SK-N-SH (cell line): ENCODE measurements around the gene PTEN. TPM values are rescaled to one million over a fixed set of nuclear protein-coding genes. Genes with fewer than 3 reads are reported as not detected.

Experiments used
- CTCF ChIA-PET: fragments of 300-600, 350-600 bp; formaldehyde crosslinking; extraction: SDS; loops from one replicate; lab custom pipeline; 2021; lab: Yijun Ruan, JAX
- POLR2A ChIA-PET: fragments of 350-600 bp; sonication (Branson Sonifier 250); formaldehyde crosslinking; extraction: SDS; loops from one replicate; lab custom pipeline; 2020; ENCODE audit warnings: antibody characterized with exemption, inconsistent platforms; lab: Yijun Ruan, JAX
- DNase-seq: peaks from one replicate; pipeline ENCODE4 v3.0.0; 2012
- H2AFZ ChIP-seq: fragments of 200-600 bp; sonication (generic); 2 replicates; pipeline ENCODE4 v1.8.1; 2016; ENCODE audit warnings: antibody characterized with exemption, mild to moderate bottlenecking, low read depth
- H3F3A ChIP-seq: fragments of 200-600 bp; sonication (generic); replicated peaks from 2 replicates; pipeline ENCODE3; 2016; ENCODE audit warnings: antibody characterized with exemption, mild to moderate bottlenecking; ENCODE audit not compliant: insufficient read depth
- H3K27ac ChIP-seq, 2 experiments: fragments of 200-500 bp in 1 of 2; fragments of 200-600 bp in 1 of 2; sonication (Bioruptor generic) in 1 of 2; sonication (generic), shearing (Covaris generic) in 1 of 2; 2 replicates each; pipeline versions ENCODE4 v1.5.1 to v1.6.1; 2014 to 2016; ENCODE audit warnings: low read depth in 2 of 2, inconsistent platforms in 1 of 2, low read length in 1 of 2, mild to moderate bottlenecking in 1 of 2, mixed read lengths in 1 of 2
- H3K27me3 ChIP-seq: fragments of 200-600 bp; sonication (generic), shearing (Covaris generic); 2 replicates; pipeline ENCODE4 v1.6.1; 2016; ENCODE audit warnings: mixed run types; ENCODE audit not compliant: insufficient read depth
- H3K36me3 ChIP-seq, 2 experiments: fragments of 200-500 bp in 1 of 2; fragments of 200-600 bp in 1 of 2; sonication (Bioruptor generic) in 1 of 2; sonication (generic) in 1 of 2; replicated peaks in 1 of 2; 2 replicates each; pipeline versions ENCODE3 to v1.5.1; 2014 to 2016; ENCODE audit warnings: low read length in 1 of 2, mild to moderate bottlenecking in 1 of 2; ENCODE audit not compliant: insufficient read depth in 2 of 2, control insufficient read depth in 1 of 2
- H3K4me1 ChIP-seq, 2 experiments: fragments of 200-500 bp in 1 of 2; fragments of 200-600 bp in 1 of 2; sonication (Bioruptor generic) in 1 of 2; sonication (generic), shearing (Covaris generic) in 1 of 2; 2 replicates each; pipeline versions ENCODE4 v1.5.1 to v1.6.1; 2014 to 2016; ENCODE audit warnings: low read depth in 1 of 2, low read length in 1 of 2, mixed run types in 1 of 2; ENCODE audit not compliant: insufficient read depth in 2 of 2, control insufficient read depth in 1 of 2
- H3K4me2 ChIP-seq: fragments of 200-600 bp; sonication (generic), shearing (Covaris generic); 2 replicates; pipeline ENCODE4 v1.6.1; 2017; ENCODE audit warnings: mixed run types
- H3K4me3 ChIP-seq, 2 experiments: fragments of 200-500 bp in 1 of 2; fragments of 200-600 bp in 1 of 2; sonication (Bioruptor generic) in 1 of 2; sonication (generic), shearing (Covaris generic) in 1 of 2; 2 replicates each; pipeline versions ENCODE4 v1.5.1 to v1.8.1; 2014 to 2016; ENCODE audit warnings: low read depth in 2 of 2, inconsistent platforms in 1 of 2, low read length in 1 of 2, mild to moderate bottlenecking in 1 of 2, mixed read lengths in 1 of 2, moderate library complexity in 1 of 2
- H3K79me2 ChIP-seq: fragments of 200-600 bp; sonication (generic); 2 replicates; pipeline ENCODE4 v1.8.1; 2017; ENCODE audit warnings: mild to moderate bottlenecking; ENCODE audit not compliant: insufficient read depth
- H3K9ac ChIP-seq: fragments of 200-600 bp; sonication (generic); 2 replicates; pipeline ENCODE4 v1.6.1; 2017; ENCODE audit warnings: mixed run types
- H3K9me2 ChIP-seq: fragments of 200-600 bp; sonication (generic); 2 replicates; pipeline ENCODE4 v1.6.1; 2017; ENCODE audit warnings: mixed run types
- H3K9me3 ChIP-seq: fragments of 200-600 bp; sonication (generic); 2 replicates; pipeline ENCODE4 v1.6.1; 2017; ENCODE audit warnings: mixed run types, mild to moderate bottlenecking, moderate library complexity
- H4K20me1 ChIP-seq: fragments of 200-600 bp; sonication (generic); 2 replicates; pipeline ENCODE4 v1.6.1; 2017; ENCODE audit warnings: mild to moderate bottlenecking, mixed run types; ENCODE audit not compliant: insufficient read depth
- CHD2 ChIP-seq: fragments of 150-350 bp; IDR thresholded peaks from 2 replicates; pipeline ENCODE4 v1.6.1; 2018; ENCODE audit warnings: low read length; ENCODE audit not compliant: partially characterized antibody
- CTCF ChIP-seq: fragments of 200-600 bp; sonication (generic); IDR thresholded peaks from 2 replicates; pipeline ENCODE4 v1.6.1; 2017; ENCODE audit warnings: antibody characterized with exemption, mild to moderate bottlenecking, moderate library complexity
- EP300 ChIP-seq, 2 experiments: IDR thresholded peaks; 2 replicates each; pipeline versions ENCODE4 v1.4.0 to v1.6.1; 2012; ENCODE audit warnings: borderline replicate concordance in 1 of 2, low read depth in 1 of 2, low read length in 1 of 2
- EZH2phosphoT487 ChIP-seq: fragments of 200-600 bp; sonication (generic); IDR thresholded peaks from 2 replicates; pipeline ENCODE4 v1.6.1; 2017; ENCODE audit warnings: low read depth, mixed run types, mild to moderate bottlenecking, antibody characterized with exemption, moderate library complexity, borderline replicate concordance
- FOSL2 ChIP-seq: IDR thresholded peaks from 2 replicates; pipeline ENCODE4 v1.4.0; 2012; ENCODE audit warnings: low read depth, mild to moderate bottlenecking, moderate library complexity, borderline replicate concordance
- FOXJ3 ChIP-seq: sonication (generic); formaldehyde crosslinking; IDR thresholded peaks from 2 replicates; pipeline ENCODE4 v1.5.1; 2020; ENCODE audit warnings: mild to moderate bottlenecking, missing genetic modification reagents
- FOXM1 ChIP-seq: IDR thresholded peaks from 2 replicates; pipeline ENCODE4 v1.4.0; 2012; ENCODE audit warnings: low read depth, mild to moderate bottlenecking
- GATA2 ChIP-seq: sonication (generic); formaldehyde crosslinking; IDR thresholded peaks from 2 replicates; pipeline ENCODE4 v1.5.0; 2020; ENCODE audit warnings: mild to moderate bottlenecking, missing genetic modification reagents
- IRF3 ChIP-seq: fragments of 150-350 bp; IDR thresholded peaks from 2 replicates; pipeline ENCODE4 v1.6.1; 2016; ENCODE audit warnings: mild to moderate bottlenecking, low read depth, low read length
- JUND ChIP-seq: IDR thresholded peaks from 2 replicates; pipeline ENCODE4 v1.4.0; 2012
- MEF2A ChIP-seq: IDR thresholded peaks from 2 replicates; pipeline ENCODE4 v1.4.0; 2012; ENCODE audit warnings: low read depth, borderline replicate concordance
- MXI1 ChIP-seq: IDR thresholded peaks from 2 replicates; pipeline ENCODE4 v1.6.1; 2012; ENCODE audit warnings: mild to moderate bottlenecking, low read depth, low read length, improper control_type of control experiment
- NRF1 ChIP-seq: IDR thresholded peaks from 2 replicates; pipeline ENCODE4 v1.6.1; 2012; ENCODE audit warnings: low read depth, mild to moderate bottlenecking, low read length
- PBX3 ChIP-seq: IDR thresholded peaks from 2 replicates; pipeline ENCODE4; 2012
- RAD21 ChIP-seq: IDR thresholded peaks from 2 replicates; pipeline ENCODE4 v1.6.1; 2012; ENCODE audit warnings: mild to moderate bottlenecking, low read length
- RCOR1 ChIP-seq: fragments of 150-350 bp; IDR thresholded peaks from 2 replicates; pipeline ENCODE4 v1.6.1; 2017; ENCODE audit warnings: antibody characterized with exemption, low read length
- REST ChIP-seq: IDR thresholded peaks from 2 replicates; pipeline ENCODE4 v1.6.1; 2012; ENCODE audit warnings: mild to moderate bottlenecking, low read depth, low read length, moderate library complexity
- RXRA ChIP-seq: IDR thresholded peaks from 2 replicates; pipeline ENCODE4 v1.4.0; 2012; ENCODE audit warnings: low read depth, mild to moderate bottlenecking, borderline replicate concordance
- SMC3 ChIP-seq: IDR thresholded peaks from 2 replicates; pipeline ENCODE4 v1.6.1; 2012; ENCODE audit warnings: low read depth, low read length, improper control_type of control experiment
- TCF12 ChIP-seq: IDR thresholded peaks from 2 replicates; pipeline ENCODE4 v1.4.0; 2012
- TEAD4 ChIP-seq: IDR thresholded peaks from 2 replicates; pipeline ENCODE4 v1.4.0; 2012; ENCODE audit warnings: mild to moderate bottlenecking, borderline replicate concordance; ENCODE audit not compliant: insufficient read depth
- USF1 ChIP-seq: IDR thresholded peaks from 2 replicates; pipeline ENCODE4 v1.4.0; 2012; ENCODE audit warnings: low read depth, borderline replicate concordance
- YY1 ChIP-seq: IDR thresholded peaks from 2 replicates; pipeline ENCODE4 v1.4.0; 2012; ENCODE audit warnings: low read depth, mild to moderate bottlenecking
- WGBS: methylation state at CpG from one replicate; pipeline ENCODE4 v1.1.6; 2017; ENCODE audit warnings: low lambda C conversion rate; 5-methylcytosine and 5-hydroxymethylcytosine counted together
- polyA plus RNA-seq, 3 experiments: library from polyadenylated mRNA; depleted of rRNA; stranded (reverse); fragments of >200 nt; gene quantifications; 2 replicates each; pipeline ENCODE4 v1.2.3, GENCODE V29; 2012

Gene PTEN
- polyA plus RNA-seq (2012; rRNA removed), result 12.8 and 13.1 TPM in 2 replicates
- 15.4 and 25.8 TPM in 2 replicates for polyA plus RNA-seq (2012; cell fraction: cytosol; rRNA removed)
- 8.4 and 14.2 TPM in 2 replicates for polyA plus RNA-seq (2012; cell fraction: nucleus; rRNA removed)

GRCh38 chr10:87863053-87863943 lies at the start of gene PTEN, which contains the start of gene KLLN:
Gene PTEN (plus strand): TSS chr10:87863625. CDS start chr10:87864470, 845 bp downstream.
Gene KLLN (minus strand): TSS chr10:87863533. CDS start chr10:87862487, 1,046 bp downstream.
- 1% methylated on average over 34 of the region's 89 CpGs for WGBS
- Histone ChIP-seq H3K9me3 (no peaks in the 10 kb centered on the region), H4K20me1 (peaks cover 41% of the 10 kb centered on the region), H3K27me3 (no peaks in the 10 kb centered on the region), H3K4me3 (peak within 1 kb of the TSS; percentile 79 to 97), H3K79me2 (peaks cover 47% of the 10 kb centered on the region), H3K4me1 (peaks cover 0 to 13% of the 10 kb centered on the region in 2 experiments; a peak in 2 of 4 replicates), H3K36me3 (peaks cover 10 to 11% of the 10 kb centered on the region in 2 experiments), H3K9me2 (no peaks in the 10 kb centered on the region), H3K9ac (peak within 1 kb of the TSS; percentile 94), H3K27ac (peak within 1 kb of the TSS; percentile 85 to 97), H3F3A (peaks cover 33% of the 10 kb centered on the region), H2AFZ (peak within 1 kb of the TSS; percentile 92), H3K4me2 (peak within 1 kb of the TSS; percentile 96)
- DNase-seq, result peak; percentile 94
- POLR2A ChIA-PET, result interaction anchor here (0.6 to 3.0 kb wide), 18 partner anchors 11 to 689 kb away, joined by 3 to 37 read pairs (median 5); partner anchors contain the start of gene ATAD1
- CTCF ChIA-PET, result interaction anchor here (0.6 to 3.8 kb wide), 11 partner anchors 10 to 689 kb away, joined by 3 to 42 read pairs (median 3); no protein-coding TSS in a partner anchor
- TF ChIP-seq RXRA, result peak; percentile 48; the same call in 1 of the 2 replicates
- TF ChIP-seq RAD21, result no peak; the same call in 1 of the 2 replicates
- no peak; the same call in 1 of the 2 replicates for TF ChIP-seq JUND
- TF ChIP-seq FOXM1, result no peak
- peak; percentile 87 for TF ChIP-seq YY1
- no peak for TF ChIP-seq FOSL2
- TF ChIP-seq CHD2, result peak; percentile 98
- peak; percentile 61; the same call in 1 of the 2 replicates for TF ChIP-seq USF1
- TF ChIP-seq SMC3, result peak; percentile 31
- peak in 1 of 2 experiments; percentile 46; a peak in 1 of 4 replicates for TF ChIP-seq EP300 (IDR thresholded peaks at IDR 0.05; ENCODE audit: borderline replicate concordance in 1 of 2, low read depth in 1 of 2, low read length in 1 of 2)
- TF ChIP-seq NRF1, result peak; percentile 63
- peak; percentile 82; the same call in 1 of the 2 replicates for TF ChIP-seq REST
- TF ChIP-seq EZH2phosphoT487, result no peak
- TF ChIP-seq RCOR1, result peak; percentile 18; the same call in 1 of the 2 replicates
- TF ChIP-seq PBX3, result peak; percentile 93
- TF ChIP-seq FOXJ3 (CRISPR knock-in tag), result no peak
- TF ChIP-seq TEAD4, result 0 out of 2 replicates have a peak, but pooled peaks have one; percentile 21
- no peak for TF ChIP-seq IRF3
- TF ChIP-seq CTCF, result no peak
- TF ChIP-seq GATA2 (CRISPR knock-in tag), result no peak; the same call in 1 of the 2 replicates
- peak; percentile 8; the same call in 1 of the 2 replicates for TF ChIP-seq TCF12
- no peak; the same call in 1 of the 2 replicates for TF ChIP-seq MXI1
- TF ChIP-seq MEF2A, result no peak
